ENCODE results near the gene MALAT1.
"Not testable (repeated sequence)": the region's sequence is repeated elsewhere in the genome, so short reads cannot be mapped to it uniquely, and the experiment has no call there.

The MALAT1 gene

GRCh38 chr11:65499713-65500386, 1.0 kb downstream of the MALAT1 start:
- no peak for DNase-seq

DNA sequence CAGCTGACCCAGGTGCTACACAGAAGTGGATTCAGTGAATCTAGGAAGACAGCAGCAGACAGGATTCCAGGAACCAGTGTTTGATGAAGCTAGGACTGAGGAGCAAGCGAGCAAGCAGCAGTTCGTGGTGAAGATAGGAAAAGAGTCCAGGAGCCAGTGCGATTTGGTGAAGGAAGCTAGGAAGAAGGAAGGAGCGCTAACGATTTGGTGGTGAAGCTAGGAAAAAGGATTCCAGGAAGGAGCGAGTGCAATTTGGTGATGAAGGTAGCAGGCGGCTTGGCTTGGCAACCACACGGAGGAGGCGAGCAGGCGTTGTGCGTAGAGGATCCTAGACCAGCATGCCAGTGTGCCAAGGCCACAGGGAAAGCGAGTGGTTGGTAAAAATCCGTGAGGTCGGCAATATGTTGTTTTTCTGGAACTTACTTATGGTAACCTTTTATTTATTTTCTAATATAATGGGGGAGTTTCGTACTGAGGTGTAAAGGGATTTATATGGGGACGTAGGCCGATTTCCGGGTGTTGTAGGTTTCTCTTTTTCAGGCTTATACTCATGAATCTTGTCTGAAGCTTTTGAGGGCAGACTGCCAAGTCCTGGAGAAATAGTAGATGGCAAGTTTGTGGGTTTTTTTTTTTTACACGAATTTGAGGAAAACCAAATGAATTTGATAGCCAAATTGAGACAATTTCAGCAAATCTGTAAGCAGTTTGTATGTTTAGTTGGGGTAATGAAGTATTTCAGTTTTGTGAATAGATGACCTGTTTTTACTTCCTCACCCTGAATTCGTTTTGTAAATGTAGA, 1.7 kb downstream of the MALAT1 start:
- DNase-seq = no peak

DNA sequence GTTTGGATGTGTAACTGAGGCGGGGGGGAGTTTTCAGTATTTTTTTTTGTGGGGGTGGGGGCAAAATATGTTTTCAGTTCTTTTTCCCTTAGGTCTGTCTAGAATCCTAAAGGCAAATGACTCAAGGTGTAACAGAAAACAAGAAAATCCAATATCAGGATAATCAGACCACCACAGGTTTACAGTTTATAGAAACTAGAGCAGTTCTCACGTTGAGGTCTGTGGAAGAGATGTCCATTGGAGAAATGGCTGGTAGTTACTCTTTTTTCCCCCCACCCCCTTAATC, 2.3 kb downstream of the MALAT1 start:
- no peak for DNase-seq

DNA sequence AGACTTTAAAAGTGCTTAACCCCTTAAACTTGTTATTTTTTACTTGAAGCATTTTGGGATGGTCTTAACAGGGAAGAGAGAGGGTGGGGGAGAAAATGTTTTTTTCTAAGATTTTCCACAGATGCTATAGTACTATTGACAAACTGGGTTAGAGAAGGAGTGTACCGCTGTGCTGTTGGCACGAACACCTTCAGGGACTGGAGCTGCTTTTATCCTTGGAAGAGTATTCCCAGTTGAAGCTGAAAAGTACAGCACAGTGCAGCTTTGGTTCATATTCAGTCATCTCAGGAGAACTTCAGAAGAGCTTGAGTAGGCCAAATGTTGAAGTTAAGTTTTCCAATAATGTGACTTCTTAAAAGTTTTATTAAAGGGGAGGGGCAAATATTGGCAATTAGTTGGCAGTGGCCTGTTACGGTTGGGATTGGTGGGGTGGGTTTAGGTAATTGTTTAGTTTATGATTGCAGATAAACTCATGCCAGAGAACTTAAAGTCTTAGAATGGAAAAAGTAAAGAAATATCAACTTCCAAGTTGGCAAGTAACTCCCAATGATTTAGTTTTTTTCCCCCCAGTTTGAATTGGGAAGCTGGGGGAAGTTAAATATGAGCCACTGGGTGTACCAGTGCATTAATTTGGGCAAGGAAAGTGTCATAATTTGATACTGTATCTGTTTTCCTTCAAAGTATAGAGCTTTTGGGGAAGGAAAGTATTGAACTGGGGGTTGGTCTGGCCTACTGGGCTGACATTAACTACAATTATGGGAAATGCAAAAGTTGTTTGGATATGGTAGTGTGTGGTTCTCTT, 2.8 kb downstream of the MALAT1 start:
- DNase-seq = peak; percentile 29

- DNase-seq = no peak
Measured at GRCh38 chr11:65502274-65502554, 3.4 kb downstream of the MALAT1 start.

GRCh38 chr11:65502555-65503367, 3.9 kb downstream of the MALAT1 start:
- DNase-seq = peak; percentile 26

GRCh38 chr11:65503368-65503948, 4.6 kb downstream of the MALAT1 start:
- no peak for DNase-seq

DNA sequence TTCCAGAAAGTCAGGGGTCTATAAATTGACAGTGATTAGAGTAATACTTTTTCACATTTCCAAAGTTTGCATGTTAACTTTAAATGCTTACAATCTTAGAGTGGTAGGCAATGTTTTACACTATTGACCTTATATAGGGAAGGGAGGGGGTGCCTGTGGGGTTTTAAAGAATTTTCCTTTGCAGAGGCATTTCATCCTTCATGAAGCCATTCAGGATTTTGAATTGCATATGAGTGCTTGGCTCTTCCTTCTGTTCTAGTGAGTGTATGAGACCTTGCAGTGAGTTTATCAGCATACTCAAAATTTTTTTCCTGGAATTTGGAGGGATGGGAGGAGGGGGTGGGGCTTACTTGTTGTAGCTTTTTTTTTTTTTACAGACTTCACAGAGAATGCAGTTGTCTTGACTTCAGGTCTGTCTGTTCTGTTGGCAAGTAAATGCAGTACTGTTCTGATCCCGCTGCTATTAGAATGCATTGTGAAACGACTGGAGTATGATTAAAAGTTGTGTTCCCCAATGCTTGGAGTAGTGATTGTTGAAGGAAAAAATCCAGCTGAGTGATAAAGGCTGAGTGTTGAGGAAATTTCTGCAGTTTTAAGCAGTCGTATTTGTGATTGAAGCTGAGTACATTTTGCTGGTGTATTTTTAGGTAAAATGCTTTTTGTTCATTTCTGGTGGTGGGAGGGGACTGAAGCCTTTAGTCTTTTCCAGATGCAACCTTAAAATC, 5.3 kb downstream of the MALAT1 start:
- no peak for DNase-seq

DNA sequence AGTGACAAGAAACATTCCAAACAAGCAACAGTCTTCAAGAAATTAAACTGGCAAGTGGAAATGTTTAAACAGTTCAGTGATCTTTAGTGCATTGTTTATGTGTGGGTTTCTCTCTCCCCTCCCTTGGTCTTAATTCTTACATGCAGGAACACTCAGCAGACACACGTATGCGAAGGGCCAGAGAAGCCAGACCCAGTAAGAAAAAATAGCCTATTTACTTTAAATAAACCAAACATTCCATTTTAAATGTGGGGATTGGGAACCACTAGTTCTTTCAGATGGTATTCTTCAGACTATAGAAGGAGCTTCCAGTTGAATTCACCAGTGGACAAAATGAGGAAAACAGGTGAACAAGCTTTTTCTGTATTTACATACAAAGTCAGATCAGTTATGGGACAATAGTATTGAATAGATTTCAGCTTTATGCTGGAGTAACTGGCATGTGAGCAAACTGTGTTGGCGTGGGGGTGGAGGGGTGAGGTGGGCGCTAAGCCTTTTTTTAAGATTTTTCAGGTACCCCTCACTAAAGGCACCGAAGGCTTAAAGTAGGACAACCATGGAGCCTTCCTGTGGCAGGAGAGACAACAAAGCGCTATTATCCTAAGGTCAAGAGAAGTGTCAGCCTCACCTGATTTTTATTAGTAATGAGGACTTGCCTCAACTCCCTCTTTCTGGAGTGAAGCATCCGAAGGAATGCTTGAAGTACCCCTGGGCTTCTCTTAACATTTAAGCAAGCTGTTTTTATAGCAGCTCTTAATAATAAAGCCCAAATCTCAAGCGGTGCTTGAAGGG, 6.0 kb downstream of the MALAT1 start:
- DNase-seq = no peak

DNA sequence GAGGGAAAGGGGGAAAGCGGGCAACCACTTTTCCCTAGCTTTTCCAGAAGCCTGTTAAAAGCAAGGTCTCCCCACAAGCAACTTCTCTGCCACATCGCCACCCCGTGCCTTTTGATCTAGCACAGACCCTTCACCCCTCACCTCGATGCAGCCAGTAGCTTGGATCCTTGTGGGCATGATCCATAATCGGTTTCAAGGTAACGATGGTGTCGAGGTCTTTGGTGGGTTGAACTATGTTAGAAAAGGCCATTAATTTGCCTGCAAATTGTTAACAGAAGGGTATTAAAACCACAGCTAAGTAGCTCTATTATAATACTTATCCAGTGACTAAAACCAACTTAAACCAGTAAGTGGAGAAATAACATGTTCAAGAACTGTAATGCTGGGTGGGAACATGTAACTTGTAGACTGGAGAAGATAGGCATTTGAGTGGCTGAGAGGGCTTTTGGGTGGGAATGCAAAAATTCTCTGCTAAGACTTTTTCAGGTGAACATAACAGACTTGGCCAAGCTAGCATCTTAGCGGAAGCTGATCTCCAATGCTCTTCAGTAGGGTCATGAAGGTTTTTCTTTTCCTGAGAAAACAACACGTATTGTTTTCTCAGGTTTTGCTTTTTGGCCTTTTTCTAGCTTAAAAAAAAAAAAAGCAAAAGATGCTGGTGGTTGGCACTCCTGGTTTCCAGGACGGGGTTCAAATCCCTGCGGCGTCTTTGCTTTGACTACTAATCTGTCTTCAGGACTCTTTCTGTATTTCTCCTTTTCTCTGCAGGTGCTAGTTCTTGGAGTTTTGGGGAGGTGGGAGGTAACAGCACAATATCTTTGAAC, 6.8 kb downstream of the MALAT1 start:
- DNase-seq = no peak

GRCh38 chr11:65506290-65506771, 7.5 kb downstream of the MALAT1 start:
- DNase-seq = peak; percentile 38

DNA sequence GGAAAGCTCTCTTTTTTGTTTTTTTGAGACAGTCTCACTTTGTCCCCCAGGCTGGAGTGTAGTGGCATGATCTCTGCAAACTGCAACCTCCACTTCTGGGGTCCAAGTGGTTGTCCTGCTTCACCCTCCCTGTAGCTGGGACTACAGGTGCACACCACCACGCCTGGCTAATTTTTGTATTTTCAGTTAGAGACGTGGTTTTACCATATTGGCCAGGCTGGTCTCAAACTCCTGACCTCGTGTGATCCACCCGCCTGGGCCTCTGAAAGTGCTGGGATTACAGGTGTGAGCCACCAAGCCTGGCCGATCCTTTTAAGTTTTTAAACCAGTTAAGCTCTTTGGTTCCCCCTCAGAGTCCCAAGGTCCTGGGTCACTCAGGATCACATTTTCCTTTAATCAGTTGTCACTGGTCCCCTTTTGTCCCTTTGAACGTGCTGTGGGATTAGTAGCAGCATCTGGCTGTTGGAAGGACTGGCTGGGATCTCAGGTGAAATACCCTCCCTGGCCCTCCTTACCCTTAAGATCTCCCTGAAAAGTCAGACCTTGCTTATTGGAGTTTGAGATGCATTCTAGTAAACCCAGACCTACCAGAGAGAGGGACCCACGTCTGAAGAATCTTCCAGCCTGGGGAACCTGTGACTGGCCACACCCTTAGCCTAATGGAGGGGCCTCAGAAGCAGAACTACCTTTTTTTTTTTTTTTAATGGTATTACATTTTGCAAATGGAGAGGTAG, 8.1 kb downstream of the MALAT1 start:
- peak; percentile 75 for DNase-seq

DNA sequence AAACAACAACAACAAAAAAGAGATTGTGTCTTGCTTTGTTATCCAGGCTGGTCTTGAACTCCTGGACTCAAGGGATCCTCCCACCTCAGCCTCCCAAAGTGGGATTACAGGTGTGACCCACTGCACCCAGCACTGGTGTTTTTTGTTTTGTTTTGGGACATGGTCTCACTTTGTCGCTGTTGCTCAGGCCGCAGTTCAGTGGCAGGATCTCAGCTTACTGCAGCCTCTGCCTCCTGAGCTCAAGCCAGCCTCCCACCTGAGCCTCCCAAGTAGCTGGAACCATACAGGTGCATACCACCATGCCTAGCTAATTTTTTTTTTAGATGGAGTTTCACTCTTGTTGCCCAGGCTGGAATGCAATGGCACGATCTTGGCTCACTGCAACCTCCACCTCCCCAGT, 13.5 kb downstream of the MALAT1 start:
- DNase-seq = not testable (repeated sequence)

DNA sequence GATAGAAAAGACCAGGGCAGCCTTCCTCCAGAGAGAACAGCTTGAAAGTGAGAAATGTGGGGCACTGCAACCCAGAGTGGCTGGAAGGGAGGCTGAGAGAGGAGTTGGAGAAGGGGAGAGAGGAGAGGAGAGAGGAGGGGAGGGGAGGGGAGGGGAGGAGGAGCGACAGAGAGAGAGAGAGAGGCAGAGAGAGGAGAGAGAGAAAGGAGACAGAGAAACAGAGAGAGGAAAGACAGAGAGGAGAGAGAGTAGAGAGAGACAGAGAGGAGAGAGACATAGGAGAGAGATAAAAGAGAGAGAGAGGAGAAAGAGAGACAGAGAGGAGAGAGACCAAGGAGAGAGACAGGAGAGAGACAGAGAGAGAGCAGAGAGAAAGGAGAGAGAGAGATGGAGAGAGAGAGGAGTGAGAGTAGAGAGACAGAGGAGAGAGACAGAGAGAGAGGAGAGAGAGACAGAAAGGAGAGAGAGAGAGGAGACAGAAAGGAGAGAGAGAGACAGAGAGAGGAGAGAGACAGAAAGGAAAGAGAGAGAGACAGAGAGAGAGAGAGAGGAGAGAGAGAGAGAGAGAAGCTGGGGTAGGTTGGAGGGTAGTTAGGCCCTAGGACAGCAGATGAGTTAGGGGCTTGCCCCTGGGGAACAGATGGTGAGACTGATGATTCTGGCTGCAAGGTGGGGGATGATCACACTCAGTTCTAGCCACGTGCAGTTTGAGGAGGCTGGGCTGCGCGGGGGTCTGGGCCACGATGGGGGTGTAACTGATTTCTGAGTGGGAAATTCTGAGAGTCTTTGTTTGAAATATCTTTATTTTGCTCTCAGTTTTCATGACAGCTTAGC, 17.5 kb downstream of the MALAT1 start:
- no peak for DNase-seq

DNA sequence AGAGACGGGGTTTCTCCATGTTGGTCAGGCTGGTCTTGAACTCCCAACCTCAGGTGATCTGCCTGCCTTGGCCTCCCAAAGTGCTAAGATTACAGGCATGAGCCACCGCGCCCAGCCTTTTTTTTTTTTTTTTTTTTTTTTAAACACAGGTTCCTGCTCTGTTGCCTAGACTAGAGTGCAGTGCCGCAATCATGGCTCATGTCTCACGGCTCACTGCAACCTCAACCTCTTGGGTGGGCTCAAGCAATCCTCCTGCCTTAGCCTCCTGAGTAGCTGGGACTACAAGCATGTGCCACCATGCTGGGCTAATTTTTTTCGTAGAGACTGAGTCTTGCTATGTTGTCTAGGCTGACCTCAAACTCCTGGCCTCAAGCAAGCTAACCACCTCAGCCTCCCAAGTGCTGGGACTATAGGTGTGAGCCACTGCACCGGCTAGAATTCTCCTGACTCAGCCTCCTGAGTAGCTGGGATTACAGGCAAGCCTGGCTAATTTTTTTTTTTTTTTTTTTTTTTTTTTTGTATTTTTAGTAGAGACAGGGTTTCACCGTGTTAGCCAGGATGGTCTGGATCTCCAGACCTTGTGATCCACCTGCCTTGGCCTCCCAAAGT, 20.2 kb downstream of the MALAT1 start:
- DNase-seq = not testable (repeated sequence)

GRCh38 chr11:65521777-65522521, 23.1 kb downstream of the MALAT1 start:
- DNase-seq = not testable (repeated sequence)

Data from NCI-H1436 (cell line).